K562 (cell line): Measurements from ENCODE around the gene TMEM187. TPM values are rescaled to one million over a fixed set of nuclear protein-coding genes. Genes with fewer than 3 reads are reported as not detected.

ENCODE experiments used
- CHD4 ChIP-seq: fragments of 200-600 bp; sonication (generic); IDR thresholded peaks from 3 replicates; pipeline ENCODE4 v1.6.1; 2012; ENCODE audit warnings: low read depth, mild to moderate bottlenecking, mixed read lengths, low read length, inconsistent platforms; ENCODE audit not compliant: insufficient read depth, insufficient replicate concordance, poor library complexity, severe bottlenecking
- ERF ChIP-seq: fragments of 450-650 bp; formaldehyde crosslinking; IDR thresholded peaks from 2 replicates; pipeline ENCODE4 v1.4.0; 2020; ENCODE audit warnings: mild to moderate bottlenecking, mixed read lengths
- HCFC1 ChIP-seq: IDR thresholded peaks from 2 replicates; pipeline ENCODE4 v1.6.1; 2012; ENCODE audit warnings: low read depth, low read length, improper control_type of control experiment
- TAL1 ChIP-seq: fragments of 450-650 bp; IDR thresholded peaks from 2 replicates; pipeline ENCODE4 v1.6.1; 2016; ENCODE audit warnings: mild to moderate bottlenecking
- ZNF707 ChIP-seq: fragments of 250-450 bp; sonication (Bioruptor Pico); conservative IDR thresholded peaks from 2 replicates; pipeline ENCODE4 v1.8.0; 2022; ENCODE audit warnings: inconsistent platforms, mild to moderate bottlenecking, moderate library complexity
- polyA plus RNA-seq, 8 experiments: library from polyadenylated mRNA; depleted of rRNA in 4 of 8; stranded (reverse) in 5 of 8; unstranded in 3 of 8; fragments of >200 nt; fragmentation: Nextera tagmentation in 2 of 8; fragmentation: Illumina TruSeq in 1 of 8; extraction: Ambion mirVana in 2 of 8; extraction: Trizol in 1 of 8; gene quantifications; 2 replicates each; pipeline versions ENCODE4 v1.2.1 to v1.2.3, GENCODE V29; 2011 to 2014; ENCODE audit warnings: inconsistent platforms in 1 of 8, missing spikeins in 1 of 8
- total RNA-seq, 7 experiments: library from RNA; depleted of rRNA in 6 of 7; stranded (reverse); fragments of >200 nt in 6 of 7; fragmentation: Illumina TruSeq in 2 of 7; extraction: Trizol in 2 of 7; gene quantifications; 2 replicates each; pipeline versions ENCODE4 v1.2.1 to v1.2.3, GENCODE V29; 2011 to 2021; ENCODE audit warnings: low replicate concordance in 1 of 7
- TF ChIP-seq, protein P1 (sequence below): fragments of 250-450 bp; sonication (Bioruptor Pico); IDR thresholded peaks from 2 replicates; pipeline ENCODE4 v1.5.0; 2021; ENCODE audit warnings: mild to moderate bottlenecking, borderline replicate concordance
- TF ChIP-seq, protein P2 (sequence below): sonication (generic); formaldehyde crosslinking; IDR thresholded peaks from 2 replicates; pipeline ENCODE4 v1.8.1; 2022; ENCODE audit warnings: missing genetic modification reagents
- TF ChIP-seq, protein P3 (sequence below): fragments of 450-650 bp; IDR thresholded peaks from 2 replicates; pipeline ENCODE4 v1.6.1; 2016; ENCODE audit warnings: low read depth

TMEM187 gene
- total and polyA plus RNA-seq, 9 of the 15 experiments (the other 6 are each of a cell fraction or from before 2014, with no cell fraction given) = 0.13 to 6.4 (median 1.6) TPM

GRCh38 chrX:153971450-153972367 lies 845 bp upstream of the TMEM187 start, which contains the start of gene HCFC1 (continued):
- TF ChIP-seq, protein P1, sequence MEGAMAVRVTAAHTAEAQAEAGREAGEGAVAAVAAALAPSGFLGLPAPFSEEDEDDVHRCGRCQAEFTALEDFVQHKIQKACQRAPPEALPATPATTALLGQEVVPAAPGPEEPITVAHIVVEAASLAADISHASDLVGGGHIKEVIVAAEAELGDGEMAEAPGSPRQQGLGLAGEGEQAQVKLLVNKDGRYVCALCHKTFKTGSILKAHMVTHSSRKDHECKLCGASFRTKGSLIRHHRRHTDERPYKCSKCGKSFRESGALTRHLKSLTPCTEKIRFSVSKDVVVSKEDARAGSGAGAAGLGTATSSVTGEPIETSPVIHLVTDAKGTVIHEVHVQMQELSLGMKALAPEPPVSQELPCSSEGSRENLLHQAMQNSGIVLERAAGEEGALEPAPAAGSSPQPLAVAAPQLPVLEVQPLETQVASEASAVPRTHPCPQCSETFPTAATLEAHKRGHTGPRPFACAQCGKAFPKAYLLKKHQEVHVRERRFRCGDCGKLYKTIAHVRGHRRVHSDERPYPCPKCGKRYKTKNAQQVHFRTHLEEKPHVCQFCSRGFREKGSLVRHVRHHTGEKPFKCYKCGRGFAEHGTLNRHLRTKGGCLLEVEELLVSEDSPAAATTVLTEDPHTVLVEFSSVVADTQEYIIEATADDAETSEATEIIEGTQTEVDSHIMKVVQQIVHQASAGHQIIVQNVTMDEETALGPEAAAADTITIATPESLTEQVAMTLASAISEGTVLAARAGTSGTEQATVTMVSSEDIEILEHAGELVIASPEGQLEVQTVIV (CRISPR knock-in tag) = no peak
- TF ChIP-seq TAL1 (no peak), HCFC1 (peak; percentile 57), ERF (no peak; the same call in 1 of the 2 replicates), CHD4 (no peak), ZNF707 (CRISPR knock-in tag) (no peak)
- TF ChIP-seq, protein P2, sequence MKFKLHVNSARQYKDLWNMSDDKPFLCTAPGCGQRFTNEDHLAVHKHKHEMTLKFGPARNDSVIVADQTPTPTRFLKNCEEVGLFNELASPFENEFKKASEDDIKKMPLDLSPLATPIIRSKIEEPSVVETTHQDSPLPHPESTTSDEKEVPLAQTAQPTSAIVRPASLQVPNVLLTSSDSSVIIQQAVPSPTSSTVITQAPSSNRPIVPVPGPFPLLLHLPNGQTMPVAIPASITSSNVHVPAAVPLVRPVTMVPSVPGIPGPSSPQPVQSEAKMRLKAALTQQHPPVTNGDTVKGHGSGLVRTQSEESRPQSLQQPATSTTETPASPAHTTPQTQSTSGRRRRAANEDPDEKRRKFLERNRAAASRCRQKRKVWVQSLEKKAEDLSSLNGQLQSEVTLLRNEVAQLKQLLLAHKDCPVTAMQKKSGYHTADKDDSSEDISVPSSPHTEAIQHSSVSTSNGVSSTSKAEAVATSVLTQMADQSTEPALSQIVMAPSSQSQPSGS (CRISPR knock-in tag) = peak; percentile 71; the same call in 1 of the 2 replicates
- TF ChIP-seq, protein P3, sequence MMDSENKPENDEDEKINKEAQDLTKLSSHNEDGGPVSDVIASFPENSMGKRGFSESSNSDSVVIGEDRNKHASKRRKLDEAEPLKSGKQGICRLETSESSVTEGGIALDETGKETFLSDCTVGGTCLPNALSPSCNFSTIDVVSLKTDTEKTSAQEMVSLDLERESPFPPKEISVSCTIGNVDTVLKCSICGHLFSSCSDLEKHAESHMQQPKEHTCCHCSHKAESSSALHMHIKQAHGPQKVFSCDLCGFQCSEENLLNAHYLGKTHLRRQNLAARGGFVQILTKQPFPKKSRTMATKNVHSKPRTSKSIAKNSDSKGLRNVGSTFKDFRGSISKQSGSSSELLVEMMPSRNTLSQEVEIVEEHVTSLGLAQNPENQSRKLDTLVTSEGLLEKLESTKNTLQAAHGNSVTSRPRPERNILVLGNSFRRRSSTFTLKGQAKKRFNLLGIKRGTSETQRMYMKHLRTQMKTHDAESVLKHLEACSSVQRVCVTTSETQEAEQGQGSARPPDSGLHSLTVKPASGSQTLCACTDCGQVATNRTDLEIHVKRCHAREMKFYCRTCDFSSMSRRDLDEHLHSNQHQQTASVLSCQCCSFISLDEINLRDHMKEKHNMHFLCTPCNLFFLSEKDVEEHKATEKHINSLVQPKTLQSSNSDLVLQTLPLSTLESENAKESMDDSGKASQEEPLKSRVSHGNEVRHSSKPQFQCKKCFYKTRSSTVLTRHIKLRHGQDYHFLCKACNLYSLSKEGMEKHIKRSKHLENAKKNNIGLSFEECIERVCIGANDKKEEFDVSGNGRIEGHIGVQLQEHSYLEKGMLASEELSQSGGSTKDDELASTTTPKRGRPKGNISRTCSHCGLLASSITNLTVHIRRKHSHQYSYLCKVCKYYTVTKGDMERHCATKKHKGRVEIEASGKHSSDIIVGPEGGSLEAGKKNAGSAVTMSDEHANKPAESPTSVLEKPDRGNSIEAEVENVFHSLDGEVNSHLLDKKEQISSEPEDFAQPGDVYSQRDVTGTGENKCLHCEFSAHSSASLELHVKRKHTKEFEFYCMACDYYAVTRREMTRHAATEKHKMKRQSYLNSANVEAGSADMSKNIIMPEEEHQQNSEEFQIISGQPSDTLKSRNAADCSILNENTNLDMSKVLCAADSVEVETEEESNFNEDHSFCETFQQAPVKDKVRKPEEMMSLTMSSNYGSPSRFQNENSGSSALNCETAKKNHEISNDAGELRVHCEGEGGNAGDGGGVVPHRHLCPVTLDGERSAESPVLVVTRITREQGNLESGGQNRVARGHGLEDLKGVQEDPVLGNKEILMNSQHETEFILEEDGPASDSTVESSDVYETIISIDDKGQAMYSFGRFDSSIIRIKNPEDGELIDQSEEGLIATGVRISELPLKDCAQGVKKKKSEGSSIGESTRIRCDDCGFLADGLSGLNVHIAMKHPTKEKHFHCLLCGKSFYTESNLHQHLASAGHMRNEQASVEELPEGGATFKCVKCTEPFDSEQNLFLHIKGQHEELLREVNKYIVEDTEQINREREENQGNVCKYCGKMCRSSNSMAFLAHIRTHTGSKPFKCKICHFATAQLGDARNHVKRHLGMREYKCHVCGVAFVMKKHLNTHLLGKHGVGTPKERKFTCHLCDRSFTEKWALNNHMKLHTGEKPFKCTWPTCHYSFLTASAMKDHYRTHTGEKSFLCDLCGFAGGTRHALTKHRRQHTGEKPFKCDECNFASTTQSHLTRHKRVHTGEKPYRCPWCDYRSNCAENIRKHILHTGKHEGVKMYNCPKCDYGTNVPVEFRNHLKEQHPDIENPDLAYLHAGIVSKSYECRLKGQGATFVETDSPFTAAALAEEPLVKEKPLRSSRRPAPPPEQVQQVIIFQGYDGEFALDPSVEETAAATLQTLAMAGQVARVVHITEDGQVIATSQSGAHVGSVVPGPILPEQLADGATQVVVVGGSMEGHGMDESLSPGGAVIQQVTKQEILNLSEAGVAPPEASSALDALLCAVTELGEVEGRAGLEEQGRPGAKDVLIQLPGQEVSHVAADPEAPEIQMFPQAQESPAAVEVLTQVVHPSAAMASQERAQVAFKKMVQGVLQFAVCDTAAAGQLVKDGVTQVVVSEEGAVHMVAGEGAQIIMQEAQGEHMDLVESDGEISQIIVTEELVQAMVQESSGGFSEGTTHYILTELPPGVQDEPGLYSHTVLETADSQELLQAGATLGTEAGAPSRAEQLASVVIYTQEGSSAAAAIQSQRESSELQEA = no peak
